ENCODE results near the gene BGN. TPM values are rescaled to one million over a fixed set of nuclear protein-coding genes. Genes with fewer than 3 reads are reported as not detected.

The BGN gene
- total and polyA plus RNA-seq, 10 of the 15 experiments (the other 5 are each of a cell fraction or from before 2014, with no cell fraction given), result 0.06 to 0.18 (median 0.12) TPM; not detected in 7

DNA sequence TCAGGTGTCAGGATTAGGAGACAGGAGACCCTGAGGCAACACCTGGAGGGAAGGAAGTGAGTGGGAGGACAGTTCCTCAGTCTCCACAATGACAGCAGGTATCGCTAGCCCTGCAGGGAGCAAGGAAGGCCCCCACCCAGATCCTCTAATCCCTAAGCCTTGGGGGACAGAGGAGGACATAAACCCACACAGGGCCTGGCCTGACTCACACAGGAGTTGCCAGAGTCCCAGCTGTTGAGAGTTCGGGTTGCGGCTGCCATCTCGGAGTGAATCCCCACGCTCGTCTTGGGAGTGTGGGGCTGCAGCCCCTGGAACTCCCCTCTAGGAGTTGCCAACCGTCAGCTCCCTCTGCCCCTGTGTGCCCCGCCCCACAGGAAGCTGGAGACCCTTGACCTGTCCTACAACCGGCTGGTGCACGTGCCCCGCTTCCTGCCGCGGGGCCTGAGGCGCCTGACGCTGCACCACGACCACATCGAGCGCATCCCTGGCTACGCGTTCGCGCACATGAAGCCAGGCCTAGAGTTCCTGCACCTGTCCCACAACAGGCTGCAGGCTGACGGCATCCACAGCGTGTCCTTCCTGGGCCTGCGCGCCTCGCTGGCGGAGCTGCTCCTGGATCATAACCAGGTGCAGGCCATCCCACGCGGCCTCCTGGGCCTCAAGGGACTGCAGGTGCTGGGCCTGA is 9.2 kb upstream of the BGN start (continued):
- no peak for TF ChIP-seq SMAD1 (IDR thresholded peaks at IDR 0.05; ENCODE audit: low read depth, partially characterized antibody)
- TF ChIP-seq NFYB (IDR thresholded peaks at IDR 0.05; ENCODE audit: insufficient read depth, low read depth, low read length), result no peak
- TF ChIP-seq HCFC1 (IDR thresholded peaks at IDR 0.05; ENCODE audit: low read length), result no peak
- TF ChIP-seq RB1 (IDR thresholded peaks at IDR 0.05; ENCODE audit: borderline replicate concordance), result no peak
- TF ChIP-seq EGR1 (IDR thresholded peaks at IDR 0.05; ENCODE audit: borderline replicate concordance in 1 of 2, low read depth in 2 of 2, low read length in 2 of 2), result no peak
- TF ChIP-seq NBN (IDR thresholded peaks at IDR 0.05), result no peak
- no peak for TF ChIP-seq CREM (IDR thresholded peaks at IDR 0.05; ENCODE audit: low read depth)

GRCh38 chrX:153486171-153486570 is 8.6 kb upstream of the BGN start:
- no peak overlapping the region for H3K9ac ChIP-seq (ENCODE audit: control insufficient read depth, insufficient read depth, low read length)
- H3K9me3 ChIP-seq (replicated peaks; ENCODE audit: control insufficient read depth, insufficient read depth, low read length), result no peaks in the 10 kb centered on the region
- no peak overlapping the region for H2AFZ ChIP-seq (ENCODE audit: control insufficient read depth, low read depth, low read length)
- H3K4me3 ChIP-seq, result no peak overlapping the region
- ATAC-seq, result no peak
- ChIA-PET RAD21 (ENCODE audit: unreplicated experiment) (no interaction called here), CTCF (no interaction called here), POLR2A (no interaction called here), SMC1A (ENCODE audit: uncharacterized antibody, unreplicated experiment) (no interaction called here)
- TF ChIP-seq NR2F1 (conservative IDR thresholded peaks at IDR 0.05), result no peak
- no peak for FAIRE-seq
- H4K20me1 ChIP-seq (ENCODE audit: control insufficient read depth, insufficient read depth), result no peaks in the 10 kb centered on the region
- no peaks in the 10 kb centered on the region for H3K27me3 ChIP-seq (replicated peaks in 1 of 2; ENCODE audit: control insufficient read depth in 2 of 2, insufficient read depth in 2 of 2, low read length in 1 of 2)
- WGBS (ENCODE audit: insufficient coverage, insufficient replicate concordance, low lambda C conversion rate, missing lambda C conversion rate), result 32% methylated on average over 10 of the region's 10 CpGs
- no peak for DNase-seq (ENCODE audit: low read depth, low spot score)
- H3K4me2 ChIP-seq (ENCODE audit: control insufficient read depth, insufficient read depth), result no peak overlapping the region
- no peaks in the 10 kb centered on the region for H3K4me1 ChIP-seq (ENCODE audit: control insufficient read depth, insufficient read depth, low read length)
- no peaks in the 10 kb centered on the region for H3K79me2 ChIP-seq (ENCODE audit: control insufficient read depth, insufficient read depth, low read length)
- no peak overlapping the region for H3K27ac ChIP-seq (ENCODE audit: control insufficient read depth, insufficient read depth)
- intact Hi-C loops (cut with micrococcal nuclease; ENCODE audit: unreplicated experiment), result no loop called here
- H3K36me3 ChIP-seq (ENCODE audit: control insufficient read depth in 2 of 2, insufficient read depth in 2 of 2, low read length in 1 of 2), result no peaks in the 10 kb centered on the region
- no TSS peak for BruUV-seq (replicated peaks)
- in situ Hi-C loops (cut with MboI), result no loop called here

All from GM12878 (cell line).